Liver (tissue), 9 donors: ENCODE data around the gene TNS1. TPM values are rescaled to one million over a fixed set of nuclear protein-coding genes. Genes with fewer than 3 reads are reported as not detected.

Experiments
- DNase-seq: peaks from one replicate; pipeline ENCODE4 v3.0.0-alpha.2; 2017; ENCODE audit warnings: low spot score
- H3K27ac ChIP-seq, 2 donors: one replicate each; pipeline ENCODE4 v1.7.0; 2013; ENCODE audit warnings: inconsistent platforms in 2 of 2, low read length in 2 of 2, control low read depth in 1 of 2, low read depth in 1 of 2, mild to moderate bottlenecking in 1 of 2
- H3K27me3 ChIP-seq, 4 donors: one replicate each; pipeline versions ENCODE4 v1.6.1 to v1.7.0; 2013; ENCODE audit warnings: low read length in 3 of 4, inconsistent platforms in 1 of 4, mild to moderate bottlenecking in 1 of 4, moderate library complexity in 1 of 4; ENCODE audit not compliant: control insufficient read depth in 4 of 4, insufficient read depth in 4 of 4
- H3K36me3 ChIP-seq, 4 donors: one replicate each; pipeline versions ENCODE4 v1.6.1 to v1.7.0; 2013; ENCODE audit warnings: low read length in 3 of 4, mild to moderate bottlenecking in 3 of 4, low read depth in 1 of 4, moderate library complexity in 1 of 4; ENCODE audit not compliant: control insufficient read depth in 4 of 4, insufficient read depth in 3 of 4
- H3K4me1 ChIP-seq, 4 donors: one replicate each; pipeline versions ENCODE4 v1.6.1 to v1.7.0; 2013; ENCODE audit warnings: low read length in 3 of 4, mild to moderate bottlenecking in 3 of 4, moderate library complexity in 1 of 4; ENCODE audit not compliant: control insufficient read depth in 4 of 4, insufficient read depth in 4 of 4
- H3K4me3 ChIP-seq, 3 donors: one replicate each; pipeline versions ENCODE4 v1.6.1 to v1.7.0; 2013; ENCODE audit warnings: low read length in 3 of 3, control low read depth in 1 of 3, low read depth in 1 of 3, mild to moderate bottlenecking in 1 of 3
- H3K9ac ChIP-seq, 2 donors: one replicate each; pipeline ENCODE4 v1.7.0; 2013; ENCODE audit warnings: low read length in 2 of 2, mild to moderate bottlenecking in 2 of 2, moderate library complexity in 2 of 2, control low read depth in 1 of 2, low read depth in 1 of 2
- H3K9me3 ChIP-seq, 4 donors: one replicate each; pipeline versions ENCODE4 v1.6.1 to v1.7.0; 2013; ENCODE audit warnings: low read length in 3 of 4; ENCODE audit not compliant: control insufficient read depth in 4 of 4
- ATF3 ChIP-seq: IDR thresholded peaks from 2 replicates; pipeline ENCODE4 v1.6.1; 2016; ENCODE audit warnings: antibody characterized with exemption
- EGR1 ChIP-seq, 2 donors: IDR thresholded peaks; 2 replicates each; pipeline ENCODE4 v1.6.1; 2016 to 2018; ENCODE audit warnings: antibody characterized with exemption in 2 of 2, low read depth in 2 of 2
- FOXA1 ChIP-seq: IDR thresholded peaks from 2 replicates; pipeline ENCODE4 v1.6.1; 2016; ENCODE audit warnings: antibody characterized with exemption
- FOXA2 ChIP-seq: IDR thresholded peaks from 2 replicates; pipeline ENCODE4 v1.6.1; 2016; ENCODE audit warnings: antibody characterized with exemption
- GABPA ChIP-seq, 2 donors: IDR thresholded peaks in 1 of 2; conservative IDR thresholded peaks in 1 of 2; 2 replicates each; pipeline ENCODE4 v1.6.1; 2016; ENCODE audit warnings: antibody characterized with exemption in 2 of 2, mild to moderate bottlenecking in 1 of 2, moderate library complexity in 1 of 2
- HNF4A ChIP-seq, 2 donors: conservative IDR thresholded peaks; 2 replicates each; pipeline ENCODE4 v1.6.1; 2016; ENCODE audit warnings: antibody characterized with exemption in 2 of 2, mild to moderate bottlenecking in 2 of 2
- HNF4G ChIP-seq: IDR thresholded peaks from 2 replicates; pipeline ENCODE4 v1.6.1; 2016; ENCODE audit warnings: antibody characterized with exemption
- JUND ChIP-seq, 2 donors: IDR thresholded peaks; 2 replicates each; pipeline ENCODE4 v1.6.1; 2016; ENCODE audit warnings: antibody characterized with exemption in 2 of 2
- MAX ChIP-seq: IDR thresholded peaks from 2 replicates; pipeline ENCODE4 v1.6.1; 2016; ENCODE audit warnings: antibody characterized with exemption
- NR2F2 ChIP-seq: IDR thresholded peaks from 2 replicates; pipeline ENCODE4 v1.6.1; 2016; ENCODE audit warnings: antibody characterized with exemption
- RAD21 ChIP-seq, 2 donors: IDR thresholded peaks; 2 replicates each; pipeline ENCODE4 v1.6.1; 2016; ENCODE audit warnings: antibody characterized with exemption in 2 of 2, mild to moderate bottlenecking in 2 of 2
- REST ChIP-seq: IDR thresholded peaks from 2 replicates; pipeline ENCODE4 v1.6.1; 2016; ENCODE audit warnings: antibody characterized with exemption, mild to moderate bottlenecking
- RXRA ChIP-seq, 2 donors: IDR thresholded peaks; 2 replicates each; pipeline ENCODE4 v1.6.1; 2017 to 2018; ENCODE audit warnings: antibody characterized with exemption in 2 of 2, mild to moderate bottlenecking in 1 of 2
- SP1 ChIP-seq: IDR thresholded peaks from 2 replicates; pipeline ENCODE4 v1.6.1; 2018; ENCODE audit warnings: antibody characterized with exemption, mild to moderate bottlenecking
- TAF1 ChIP-seq: conservative IDR thresholded peaks from 2 replicates; pipeline ENCODE4 v1.6.1; 2016; ENCODE audit warnings: antibody characterized with exemption, mild to moderate bottlenecking
- YY1 ChIP-seq: IDR thresholded peaks from 2 replicates; pipeline ENCODE4 v1.6.1; 2016; ENCODE audit warnings: antibody characterized with exemption, mild to moderate bottlenecking
- ZBTB33 ChIP-seq: IDR thresholded peaks from 2 replicates; pipeline ENCODE4 v1.6.1; 2016; ENCODE audit warnings: antibody characterized with exemption
- WGBS: extraction: QIAGEN DNeasy Blood & Tissue Kit; methylation state at CpG from one replicate; pipeline ENCODE4 v1.1.7; 2013; 5-methylcytosine and 5-hydroxymethylcytosine counted together
- polyA plus RNA-seq, 2 donors: library from polyadenylated mRNA; stranded (reverse) in 1 of 2; unstranded in 1 of 2; fragments of 200-250 nt in 1 of 2; fragments of >200 nt in 1 of 2; fragmentation: Nextera tagmentation in 1 of 2; extraction: Ambion mirVana in 1 of 2; gene quantifications; one replicate each; pipeline versions ENCODE4 v1.2.1 to v1.2.3, GENCODE V29; 2013 to 2015
- total RNA-seq, 2 donors: library from RNA; depleted of rRNA; stranded (reverse); fragments of >200 nt; gene quantifications; one replicate each; pipeline ENCODE4 v1.2.3, GENCODE V29; 2014
- donor health status: healthy.
- donor health status: healthy.
- donor health status: healthy.
- donor health status: healthy.
- donor health status: healthy.

The TNS1 gene
- total and polyA plus RNA-seq, 4 donors: 16.3 to 128 (median 57.3) TPM

- TF ChIP-seq NR2F2 (peak; percentile 93), ATF3 (no peak)
Observed at GRCh38 chr2:217972490-217972889, 30.3 kb downstream of the TNS1 start (continued).

- WGBS: 82% methylated on average over 1 of the region's 1 CpG
- TF ChIP-seq REST (no peak), SP1 (no peak)
- Histone ChIP-seq H3K36me3 (no peaks in the 10 kb centered on the region), H3K4me3 (no peak overlapping the region), H3K9ac (no peak overlapping the region), H3K9me3 (no peaks in the 10 kb centered on the region), H3K27ac (no peak overlapping the region), H3K4me1 (peaks cover 0 to 4% (median 0%) of the 10 kb centered on the region in 4 donors), H3K27me3 (no peaks in the 10 kb centered on the region)
- no peak for DNase-seq
Observed at GRCh38 chr2:217972037-217972436, 30.8 kb downstream of the TNS1 start.

- H3K4me3 ChIP-seq: no peak overlapping the region
- no peak overlapping the region for H3K27ac ChIP-seq
- TF ChIP-seq EGR1 (IDR thresholded peaks at IDR 0.05; ENCODE audit: low read depth in 2 of 2): no peak
- no peak for TF ChIP-seq YY1
- no peak for TF ChIP-seq NR2F2
- TF ChIP-seq SP1: no peak
- no peak for TF ChIP-seq TAF1
- WGBS: 90% methylated on average over 5 of the region's 5 CpGs
- no peaks in the 10 kb centered on the region for H3K27me3 ChIP-seq
- H3K4me1 ChIP-seq: peaks cover 0 to 4% (median 0%) of the 10 kb centered on the region in 4 donors
- no peak overlapping the region for H3K9ac ChIP-seq
- no peaks in the 10 kb centered on the region for H3K36me3 ChIP-seq
- H3K9me3 ChIP-seq: no peaks in the 10 kb centered on the region
- no peak for DNase-seq
Observed at GRCh38 chr2:217971166-217971565, 31.6 kb downstream of the TNS1 start.

GRCh38 chr2:217970206-217970605 lies 32.6 kb downstream of the TNS1 start:
- Histone ChIP-seq H3K4me1 (peaks cover 0 to 4% (median 2%) of the 10 kb centered on the region in 4 donors), H3K27me3 (peaks cover 0 to 2% (median 0%) of the 10 kb centered on the region in 4 donors), H3K36me3 (no peaks in the 10 kb centered on the region), H3K9ac (no peak overlapping the region), H3K27ac (no peak overlapping the region), H3K9me3 (no peaks in the 10 kb centered on the region), H3K4me3 (no peak overlapping the region)
- no peak for DNase-seq
- no peak for TF ChIP-seq YY1
- TF ChIP-seq REST: no peak
- no peak for TF ChIP-seq JUND (IDR thresholded peaks at IDR 0.05)
- no peak for TF ChIP-seq RXRA (IDR thresholded peaks at IDR 0.05)
- TF ChIP-seq FOXA1: no peak
- TF ChIP-seq FOXA2: no peak
- TF ChIP-seq MAX: no peak
- no peak for TF ChIP-seq ZBTB33
- TF ChIP-seq SP1: no peak
- no peak for TF ChIP-seq RAD21 (IDR thresholded peaks at IDR 0.05)
- no peak for TF ChIP-seq TAF1
- TF ChIP-seq ATF3: no peak
- TF ChIP-seq GABPA (IDR thresholded peaks at IDR 0.05 in 1 of 2, conservative IDR thresholded peaks at IDR 0.05 in 1 of 2): no peak
- no peak for TF ChIP-seq EGR1 (IDR thresholded peaks at IDR 0.05; ENCODE audit: low read depth in 2 of 2)
- TF ChIP-seq NR2F2: no peak
- no peak for TF ChIP-seq HNF4G
- TF ChIP-seq HNF4A (conservative IDR thresholded peaks at IDR 0.05): no peak
